ENCODE data around the gene GIPC2.

GRCh38 chr1:78036450-78036849 is 9.3 kb upstream of the GIPC2 start:
- TF ChIP-seq POLR2A (IDR thresholded peaks at IDR 0.05; ENCODE audit: low read length), result no peak
- no peak for TF ChIP-seq GATA1 (IDR thresholded peaks at IDR 0.05; ENCODE audit: low read depth, low read length)
